Measurements from ENCODE around the gene LARGE1. TPM values are rescaled to one million over a fixed set of nuclear protein-coding genes. Genes with fewer than 3 reads are reported as not detected.

LARGE1 gene
- total RNA-seq, 1 experiment from 2014 or later = 1.5 TPM

DNA sequence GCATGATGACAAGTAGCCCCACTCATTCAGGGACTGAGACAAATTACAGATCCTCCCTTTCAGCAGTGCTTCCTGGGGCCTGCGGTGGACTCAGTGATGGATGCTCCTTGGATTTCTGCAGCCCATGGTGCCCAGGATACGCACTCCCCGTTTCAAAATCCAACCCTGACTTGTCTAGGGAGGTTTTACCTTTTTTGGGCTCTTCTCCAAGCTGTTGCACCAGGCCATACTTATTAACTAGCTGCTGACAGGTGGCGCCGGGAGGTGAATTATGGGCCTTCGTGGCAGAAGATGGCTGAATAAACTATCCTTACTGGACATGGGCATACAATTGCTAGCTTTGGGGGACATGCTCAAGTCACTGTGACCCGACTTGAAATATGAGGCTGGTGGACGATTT, 537.8 kb downstream of the LARGE1 start:
- CTCF ChIA-PET = no interaction called here
- no TSS peak for BruUV-seq (replicated peaks)
- intact Hi-C loops (cut with micrococcal nuclease) = no loop called here

More for the DNA sequence above, 537.8 kb downstream of the LARGE1 start:
- H4K20me1 ChIP-seq (ENCODE audit: insufficient read depth) = no peaks in the 10 kb centered on the region
- no peak for ATAC-seq
- peaks cover 3 to 25% of the 10 kb centered on the region in 2 experiments; a peak in 2 of 4 replicates for H3K9me3 ChIP-seq (ENCODE audit: control insufficient read depth in 1 of 2, insufficient read depth in 1 of 2, low read depth in 1 of 2, low read length in 2 of 2)
- RAD21 ChIA-PET (ENCODE audit: low non-redundant PET in 1 of 2, low total read pairs in 2 of 2, uncharacterized antibody in 2 of 2, unreplicated experiment in 2 of 2) = no interaction called here
- H3K79me2 ChIP-seq (ENCODE audit: insufficient read depth, low read length) = no peaks in the 10 kb centered on the region
- H3K9me2 ChIP-seq (ENCODE audit: insufficient read depth) = no peaks in the 10 kb centered on the region
- H3K9ac ChIP-seq (ENCODE audit: low read length) = no peak overlapping the region
- H3K4me3 ChIP-seq (replicated peaks in 1 of 2; ENCODE audit: low read depth in 1 of 2, low read length in 2 of 2) = no peak overlapping the region
- no peak overlapping the region for H2AFZ ChIP-seq (ENCODE audit: low read depth, low read length, poor library complexity, severe bottlenecking)
- H3K36me3 ChIP-seq (ENCODE audit: control insufficient read depth in 1 of 2, insufficient read depth in 2 of 2, low read length in 2 of 2) = no peaks in the 10 kb centered on the region
- no peak for DNase-seq (ENCODE audit: low read depth, low spot score)
- no peak overlapping the region for H3K4me2 ChIP-seq (ENCODE audit: low read length)
- TF ChIP-seq CBX3 (IDR thresholded peaks at IDR 0.05; ENCODE audit: low read depth) (no peak), SP1 (IDR thresholded peaks at IDR 0.05; ENCODE audit: low read depth) (no peak), POLR2AphosphoS5 (IDR thresholded peaks at IDR 0.05; ENCODE audit: low read depth, low read length) (no peak), MAX (IDR thresholded peaks at IDR 0.05) (no peak), ZNF274 (IDR thresholded peaks at IDR 0.05; ENCODE audit: low read depth, low read length) (no peak), ZFX (IDR thresholded peaks at IDR 0.05) (no peak), ELF1 (IDR thresholded peaks at IDR 0.05; ENCODE audit: borderline replicate concordance, low read depth) (no peak), CEBPB (IDR thresholded peaks at IDR 0.05; ENCODE audit: low read depth) (no peak), EZH2 (IDR thresholded peaks at IDR 0.05) (no peak), CTCF (IDR thresholded peaks at IDR 0.05 in 2 of 3, conservative IDR thresholded peaks at IDR 0.05 in 1 of 3; ENCODE audit: borderline replicate concordance in 1 of 3, insufficient read depth in 1 of 3, low read depth in 2 of 3, low read length in 2 of 3) (no peak)
- TF ChIP-seq, protein P1, sequence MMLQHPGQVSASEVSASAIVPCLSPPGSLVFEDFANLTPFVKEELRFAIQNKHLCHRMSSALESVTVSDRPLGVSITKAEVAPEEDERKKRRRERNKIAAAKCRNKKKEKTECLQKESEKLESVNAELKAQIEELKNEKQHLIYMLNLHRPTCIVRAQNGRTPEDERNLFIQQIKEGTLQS (IDR thresholded peaks at IDR 0.05) = no peak
- TF ChIP-seq, protein P2, sequence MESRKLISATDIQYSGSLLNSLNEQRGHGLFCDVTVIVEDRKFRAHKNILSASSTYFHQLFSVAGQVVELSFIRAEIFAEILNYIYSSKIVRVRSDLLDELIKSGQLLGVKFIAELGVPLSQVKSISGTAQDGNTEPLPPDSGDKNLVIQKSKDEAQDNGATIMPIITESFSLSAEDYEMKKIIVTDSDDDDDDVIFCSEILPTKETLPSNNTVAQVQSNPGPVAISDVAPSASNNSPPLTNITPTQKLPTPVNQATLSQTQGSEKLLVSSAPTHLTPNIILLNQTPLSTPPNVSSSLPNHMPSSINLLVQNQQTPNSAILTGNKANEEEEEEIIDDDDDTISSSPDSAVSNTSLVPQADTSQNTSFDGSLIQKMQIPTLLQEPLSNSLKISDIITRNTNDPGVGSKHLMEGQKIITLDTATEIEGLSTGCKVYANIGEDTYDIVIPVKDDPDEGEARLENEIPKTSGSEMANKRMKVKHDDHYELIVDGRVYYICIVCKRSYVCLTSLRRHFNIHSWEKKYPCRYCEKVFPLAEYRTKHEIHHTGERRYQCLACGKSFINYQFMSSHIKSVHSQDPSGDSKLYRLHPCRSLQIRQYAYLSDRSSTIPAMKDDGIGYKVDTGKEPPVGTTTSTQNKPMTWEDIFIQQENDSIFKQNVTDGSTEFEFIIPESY (IDR thresholded peaks at IDR 0.05; ENCODE audit: extremely low read depth, insufficient replicate concordance, low read length) = no peak
- H3K27ac ChIP-seq (ENCODE audit: low read depth, low read length) = no peak overlapping the region
- H3K27me3 ChIP-seq (ENCODE audit: insufficient read depth, low read length) = no peaks in the 10 kb centered on the region
- no peaks in the 10 kb centered on the region for H3K4me1 ChIP-seq (ENCODE audit: control insufficient read depth in 1 of 2, insufficient read depth in 2 of 2, low read length in 2 of 2)
- POLR2A ChIA-PET = no interaction called here
